ENCODE data around the gene COL6A6. TPM values are rescaled to one million over a fixed set of nuclear protein-coding genes. Genes with fewer than 3 reads are reported as not detected.
"Not testable (repeated sequence)": the region's sequence is repeated elsewhere in the genome, so short reads cannot be mapped to it uniquely, and the experiment has no call there.

Gene COL6A6
- polyA plus RNA-seq, 3 donors from 2014 or later: not detected

GRCh38 chr3:130547680-130548065 is 30.7 kb downstream of the COL6A6 start:
- H3K27me3 Mint-ChIP-seq (ENCODE audit: low read depth in 3 of 3): not testable (repeated sequence)

DNA sequence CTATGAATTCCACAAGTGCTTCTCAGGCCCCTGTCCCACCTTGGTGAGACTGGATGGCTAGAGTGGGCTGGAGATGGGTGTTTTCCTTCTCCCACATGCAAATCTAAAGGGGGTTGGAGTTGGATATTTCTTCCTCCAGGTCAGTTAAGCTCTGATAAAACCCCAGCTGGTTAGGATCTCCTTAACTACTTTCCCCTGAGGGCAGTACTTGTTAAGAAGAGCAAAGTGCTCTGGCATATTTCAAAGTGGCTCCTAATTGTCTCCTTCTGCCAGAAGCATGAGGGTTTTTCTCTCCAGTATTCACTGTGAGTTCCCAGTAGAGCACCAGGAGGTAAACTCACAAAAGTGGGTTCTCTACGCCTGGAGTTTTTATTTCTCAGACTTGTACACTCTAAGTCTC is 31.4 kb downstream of the COL6A6 start:
- DNase-seq: no peak
- Mint-ChIP-seq H3K4me3 (no peak overlapping the region), H3K4me1 (no peaks in the 10 kb centered on the region), H3K27ac (no peak overlapping the region), H3K9me3 (peaks cover 0 to 5% (median under 1%) of the 10 kb centered on the region in 6 donors), H3K27me3 (ENCODE audit: low read depth in 3 of 3) (peaks cover 0 to 2% (median 0%) of the 10 kb centered on the region in 3 donors), H3K36me3 (no peaks in the 10 kb centered on the region)

More at GRCh38 chr3:130547680-130548065, 30.7 kb downstream of the COL6A6 start:
- H3K9me3 Mint-ChIP-seq, H3K36me3 Mint-ChIP-seq, DNase-seq, H3K4me3 Mint-ChIP-seq, H3K4me1 Mint-ChIP-seq, H3K27ac Mint-ChIP-seq: not testable (repeated sequence)

DNA sequence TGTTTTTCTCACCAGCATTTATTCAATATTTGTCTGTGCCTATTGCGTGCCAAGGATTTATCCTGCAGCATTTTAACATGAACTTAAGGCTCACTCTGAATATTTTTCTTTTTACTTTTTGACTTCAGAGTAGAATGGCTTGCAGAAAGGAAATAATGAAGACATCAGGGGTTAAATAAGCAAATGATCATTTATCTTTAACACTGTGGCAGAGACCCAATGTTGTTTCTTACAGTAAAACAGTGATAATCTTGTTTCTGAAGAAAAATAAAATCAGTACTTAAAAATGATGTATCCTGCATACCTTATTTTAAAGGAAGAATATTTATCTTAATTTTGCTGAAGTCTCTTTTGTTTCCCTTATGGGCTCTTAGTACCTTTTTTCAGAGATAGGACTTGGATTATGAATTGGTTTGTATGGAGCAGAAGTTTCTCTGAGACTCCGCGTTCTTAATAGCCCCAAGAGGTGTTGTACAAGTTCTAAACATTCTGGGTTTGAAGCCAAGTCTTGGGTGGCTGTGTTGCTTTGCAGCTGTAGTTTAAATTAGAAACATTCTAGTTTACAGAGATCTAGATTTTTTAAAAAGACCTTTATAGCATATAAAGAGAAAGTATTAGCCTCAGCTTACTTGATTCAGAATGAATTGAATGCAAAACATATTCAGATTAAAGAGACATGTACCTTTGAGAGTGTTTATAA is 40.5 kb downstream of the COL6A6 start:
- H3K27me3 Mint-ChIP-seq (ENCODE audit: low read depth in 3 of 3): peaks cover 0 to 1% (median 0%) of the 10 kb centered on the region in 3 donors
- H3K9me3 Mint-ChIP-seq: peaks cover 0 to 3% (median under 1%) of the 10 kb centered on the region in 6 donors
- H3K4me3 Mint-ChIP-seq: no peak overlapping the region
- H3K4me1 Mint-ChIP-seq: no peaks in the 10 kb centered on the region
- no peak overlapping the region for H3K27ac Mint-ChIP-seq
- no peak for DNase-seq
- H3K36me3 Mint-ChIP-seq: no peaks in the 10 kb centered on the region

DNA sequence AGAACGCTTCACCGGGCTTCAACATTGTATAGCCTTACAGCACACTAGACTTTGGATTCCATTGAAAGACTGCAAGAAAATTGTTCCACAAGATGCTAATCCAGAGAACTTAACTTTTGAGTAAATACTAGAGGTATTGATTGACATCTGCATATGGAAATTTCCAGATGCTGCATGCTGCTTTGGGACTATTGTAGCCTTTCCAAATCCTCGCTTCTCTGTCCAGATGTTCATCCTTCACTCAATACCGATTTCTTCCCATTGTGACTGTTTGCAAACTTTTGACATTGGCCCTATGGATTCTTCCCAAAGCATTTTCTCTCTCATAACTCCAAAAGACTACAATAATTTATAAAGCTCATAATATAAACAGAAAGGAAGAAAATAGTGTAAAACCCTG is 41.4 kb downstream of the COL6A6 start:
- H3K36me3 Mint-ChIP-seq: no peaks in the 10 kb centered on the region
- H3K4me3 Mint-ChIP-seq: no peak overlapping the region
- no peak overlapping the region for H3K27ac Mint-ChIP-seq
- H3K4me1 Mint-ChIP-seq: no peaks in the 10 kb centered on the region
- H3K9me3 Mint-ChIP-seq: peaks cover 0 to 3% (median under 1%) of the 10 kb centered on the region in 6 donors
- H3K27me3 Mint-ChIP-seq (ENCODE audit: low read depth in 3 of 3): peaks cover 0 to 1% (median 0%) of the 10 kb centered on the region in 3 donors
- DNase-seq: no peak

GRCh38 chr3:130565224-130565623 is 48.2 kb downstream of the COL6A6 start:
- no peak overlapping the region for H3K27ac Mint-ChIP-seq
- no peak overlapping the region for H3K4me3 Mint-ChIP-seq
- no peak for DNase-seq
- H3K9me3 Mint-ChIP-seq: peaks cover 0 to 2% (median 0%) of the 10 kb centered on the region in 6 donors
- H3K4me1 Mint-ChIP-seq: no peaks in the 10 kb centered on the region
- H3K27me3 Mint-ChIP-seq (ENCODE audit: low read depth in 3 of 3): peaks cover 0 to 2% (median 0%) of the 10 kb centered on the region in 3 donors
- no peaks in the 10 kb centered on the region for H3K36me3 Mint-ChIP-seq

Other genes with a start within 250 kb of the COL6A6 start
- gene COL6A5, start 171.5 kb upstream of the COL6A6 start, polyA plus RNA-seq: not detected
- 10 to 100 TPM in 2 of 3 donors, 1 to 10 TPM in 1; 8.3 to 26.3 (median 26.0) TPM for gene PIK3R4, start 229.7 kb downstream of the COL6A6 start, polyA plus RNA-seq